Activated naive CD4-positive, alpha-beta T cell treated with anti-CD3 and anti-CD28 coated beads, Interleukin-2, amount 50 U/mL, for 24 hours (primary cell): ENCODE data around the gene PATJ.
"Not testable (repeated sequence)": the region's sequence is repeated elsewhere in the genome, so short reads cannot be mapped to it uniquely, and the experiment has no call there.

Experiments
- H3K27ac Mint-ChIP-seq: one replicate; pipeline ENCODE4 v1.8.0; 2021; ENCODE audit warnings: mild to moderate bottlenecking, mixed read lengths
- H3K27me3 Mint-ChIP-seq: one replicate; pipeline ENCODE4 v1.8.0; 2021; ENCODE audit warnings: mixed read lengths
- H3K36me3 Mint-ChIP-seq: one replicate; pipeline ENCODE4 v1.8.0; 2021; ENCODE audit warnings: mixed read lengths
- H3K4me1 Mint-ChIP-seq: one replicate; pipeline ENCODE4 v1.8.0; 2021; ENCODE audit warnings: mixed read lengths
- H3K4me3 Mint-ChIP-seq: one replicate; pipeline ENCODE4 v1.8.0; 2021; ENCODE audit warnings: mild to moderate bottlenecking, mixed read lengths
- H3K9me3 Mint-ChIP-seq: one replicate; pipeline ENCODE4 v1.8.0; 2021; ENCODE audit warnings: mixed read lengths

PATJ gene

GRCh38 chr1:61879887-61880474, 137.7 kb downstream of the PATJ start:
- H3K9me3 Mint-ChIP-seq, H3K27ac Mint-ChIP-seq, H3K4me3 Mint-ChIP-seq, H3K4me1 Mint-ChIP-seq, H3K27me3 Mint-ChIP-seq: not testable (repeated sequence)
- H3K36me3 Mint-ChIP-seq, result peaks cover 28% of the 10 kb centered on the region

GRCh38 chr1:61887076-61887867, 145.0 kb downstream of the PATJ start:
- no peak overlapping the region for H3K4me3 Mint-ChIP-seq
- H3K9me3 Mint-ChIP-seq, result peaks cover 7% of the 10 kb centered on the region
- H3K27me3 Mint-ChIP-seq, result no peaks in the 10 kb centered on the region
- H3K36me3 Mint-ChIP-seq, result peaks cover 34% of the 10 kb centered on the region
- no peak overlapping the region for H3K27ac Mint-ChIP-seq
- H3K4me1 Mint-ChIP-seq, result no peaks in the 10 kb centered on the region

DNA sequence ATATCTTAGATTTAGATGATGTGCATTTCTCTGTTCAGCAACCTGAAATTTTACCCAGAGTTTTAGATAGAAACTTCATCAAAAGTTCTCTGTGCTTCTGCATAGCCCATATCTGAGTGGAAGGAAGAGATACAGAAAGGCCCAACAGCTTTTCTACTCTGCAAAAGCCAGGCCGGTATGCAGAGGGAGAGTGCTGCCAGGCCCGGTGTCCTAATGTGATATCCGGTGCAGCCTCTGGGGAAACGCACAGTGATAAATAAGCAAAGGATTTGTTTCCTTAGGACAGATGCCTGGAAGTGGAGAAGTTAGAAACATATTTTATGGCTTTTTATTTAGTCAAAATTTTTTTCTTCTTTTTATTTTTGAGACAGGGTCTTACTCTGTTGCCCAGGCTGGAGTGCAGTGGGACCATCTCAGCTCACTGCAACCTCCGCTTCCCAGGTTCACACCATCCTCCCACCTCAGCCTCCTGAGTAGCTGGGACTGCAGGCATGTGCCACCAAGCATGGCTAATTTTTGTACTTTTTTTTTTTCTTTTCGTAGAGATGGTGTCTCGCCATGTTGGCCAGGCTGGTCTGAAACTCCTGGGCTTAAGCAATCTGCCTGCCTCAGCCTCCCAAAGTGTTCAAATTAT, 145.8 kb downstream of the PATJ start:
- no peak overlapping the region for H3K27ac Mint-ChIP-seq
- H3K36me3 Mint-ChIP-seq, result peaks cover 35% of the 10 kb centered on the region
- H3K4me3 Mint-ChIP-seq, result no peak overlapping the region
- no peaks in the 10 kb centered on the region for H3K27me3 Mint-ChIP-seq
- no peaks in the 10 kb centered on the region for H3K4me1 Mint-ChIP-seq
- peaks cover 7% of the 10 kb centered on the region for H3K9me3 Mint-ChIP-seq

DNA sequence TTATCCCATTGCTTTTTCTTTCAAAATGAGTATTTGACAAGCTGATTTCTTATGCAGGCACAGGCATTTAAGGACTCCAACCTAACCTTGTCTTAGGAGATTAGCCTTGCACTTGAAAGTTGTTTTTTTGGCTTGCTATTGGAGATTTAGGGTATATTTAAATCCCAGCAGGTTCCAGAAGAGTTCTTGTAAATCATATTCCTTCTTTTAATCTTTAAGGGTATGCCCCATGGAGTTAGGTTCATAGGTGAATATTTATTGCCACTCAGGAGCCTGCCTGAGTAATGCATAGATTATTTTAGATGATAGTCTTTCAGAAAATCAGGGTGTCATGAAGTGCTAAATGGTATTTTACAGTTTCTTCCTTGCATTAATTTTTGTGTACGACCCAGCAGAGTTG, 146.5 kb downstream of the PATJ start:
- Mint-ChIP-seq H3K9me3 (peaks cover 7% of the 10 kb centered on the region), H3K4me1 (no peaks in the 10 kb centered on the region), H3K36me3 (peaks cover 39% of the 10 kb centered on the region), H3K4me3 (no peak overlapping the region), H3K27me3 (no peaks in the 10 kb centered on the region), H3K27ac (no peak overlapping the region)

DNA sequence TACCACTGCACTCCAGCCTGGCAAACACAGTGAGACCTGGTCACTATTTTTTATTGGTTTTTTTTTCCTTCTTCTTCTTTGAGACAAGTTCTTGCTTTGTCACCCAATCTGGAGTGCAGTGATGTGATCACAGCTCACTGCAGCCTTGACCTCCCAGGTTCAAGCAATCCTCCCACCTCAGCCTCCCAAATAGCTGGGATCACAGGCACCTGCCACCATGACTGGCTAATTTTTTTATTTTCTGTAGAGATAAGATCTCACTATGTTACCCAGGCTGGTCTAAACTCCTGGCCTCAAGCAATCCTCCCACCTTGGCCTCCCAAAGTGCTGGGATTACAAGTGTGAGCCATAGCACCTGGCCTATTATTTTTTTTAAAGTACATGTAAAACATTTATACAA, 148.2 kb downstream of the PATJ start:
- not testable (repeated sequence) for H3K4me1 Mint-ChIP-seq, H3K27me3 Mint-ChIP-seq, H3K4me3 Mint-ChIP-seq, H3K9me3 Mint-ChIP-seq, H3K27ac Mint-ChIP-seq
- peaks cover 43% of the 10 kb centered on the region for H3K36me3 Mint-ChIP-seq

- Mint-ChIP-seq H3K4me3 (no peak overlapping the region), H3K27ac (no peak overlapping the region), H3K27me3 (no peaks in the 10 kb centered on the region), H3K4me1 (no peaks in the 10 kb centered on the region), H3K9me3 (peaks cover 5% of the 10 kb centered on the region), H3K36me3 (peaks cover 41% of the 10 kb centered on the region)
Observed at GRCh38 chr1:61892977-61893376, 150.7 kb downstream of the PATJ start.

DNA sequence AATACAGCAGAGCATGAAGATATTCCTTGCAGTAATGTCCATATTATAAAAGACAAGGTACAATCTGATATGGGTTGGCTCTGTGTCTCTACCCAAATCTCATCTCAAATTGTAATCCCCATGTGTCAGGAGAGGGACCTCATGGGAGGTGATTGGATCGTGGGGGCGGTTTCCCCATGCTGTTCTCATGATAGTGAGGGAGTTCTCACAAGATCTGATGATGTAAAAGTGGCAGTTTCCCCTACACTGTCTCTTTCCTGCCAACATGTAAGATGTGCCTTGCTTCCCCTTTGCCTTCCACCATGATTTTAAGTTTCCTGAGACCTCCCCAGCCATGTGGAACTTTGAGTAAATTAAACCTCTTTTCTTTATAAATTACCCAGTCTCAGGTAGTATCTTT, 152.0 kb downstream of the PATJ start:
- H3K27me3 Mint-ChIP-seq, H3K4me3 Mint-ChIP-seq, H3K4me1 Mint-ChIP-seq, H3K27ac Mint-ChIP-seq, H3K9me3 Mint-ChIP-seq: not testable (repeated sequence)
- peaks cover 41% of the 10 kb centered on the region for H3K36me3 Mint-ChIP-seq

DNA sequence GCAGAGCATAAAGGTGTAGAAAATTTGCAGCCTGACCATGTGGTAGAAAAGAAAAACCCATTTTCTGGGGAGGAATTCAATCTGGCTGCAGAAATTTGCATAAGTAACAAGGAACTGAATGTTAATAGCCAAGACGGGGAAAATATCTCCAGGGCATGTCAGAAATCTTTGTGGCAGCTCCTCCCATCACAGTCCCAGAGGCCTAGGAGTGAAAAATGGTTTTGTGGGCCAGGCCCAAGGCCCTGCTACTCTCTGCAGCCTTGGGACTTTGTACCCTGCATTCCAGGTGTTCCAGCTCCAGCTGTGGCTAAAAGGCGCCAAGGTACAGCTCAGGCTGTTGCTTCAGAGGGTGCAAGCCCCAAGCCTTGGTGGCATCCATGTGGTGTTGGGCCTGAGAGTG, 152.9 kb downstream of the PATJ start:
- no peak overlapping the region for H3K27ac Mint-ChIP-seq
- peaks cover 5% of the 10 kb centered on the region for H3K9me3 Mint-ChIP-seq
- H3K27me3 Mint-ChIP-seq, result no peaks in the 10 kb centered on the region
- no peaks in the 10 kb centered on the region for H3K4me1 Mint-ChIP-seq
- peaks cover 38% of the 10 kb centered on the region for H3K36me3 Mint-ChIP-seq
- H3K4me3 Mint-ChIP-seq, result no peak overlapping the region

DNA sequence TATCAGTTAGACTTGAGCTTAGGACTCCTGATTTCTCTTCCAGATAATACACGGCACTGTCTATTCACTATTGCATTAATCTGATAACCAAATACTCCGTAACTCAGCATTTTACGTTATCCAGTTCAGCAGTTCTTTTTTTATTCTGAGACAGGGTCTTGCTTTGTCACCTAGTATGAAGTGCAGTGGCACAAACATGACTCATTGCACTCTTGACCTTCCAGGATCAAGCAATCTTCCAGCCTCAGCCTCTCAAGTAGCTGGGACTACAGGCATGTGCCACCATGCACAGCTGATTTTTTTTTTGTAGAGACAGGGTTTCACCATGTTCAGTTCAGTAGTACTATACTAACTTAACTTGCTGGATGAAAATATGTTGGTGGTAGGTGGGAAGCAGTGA, 156.4 kb downstream of the PATJ start:
- Mint-ChIP-seq H3K27me3 (no peaks in the 10 kb centered on the region), H3K9me3 (peaks cover 5% of the 10 kb centered on the region), H3K27ac (no peak overlapping the region), H3K36me3 (peaks cover 32% of the 10 kb centered on the region), H3K4me1 (no peaks in the 10 kb centered on the region), H3K4me3 (no peak overlapping the region)

- Mint-ChIP-seq H3K4me3 (no peak overlapping the region), H3K9me3 (no peaks in the 10 kb centered on the region), H3K4me1 (no peaks in the 10 kb centered on the region), H3K27me3 (no peaks in the 10 kb centered on the region), H3K36me3 (peaks cover 14% of the 10 kb centered on the region), H3K27ac (no peak overlapping the region)
Observed at GRCh38 chr1:61904354-61904753, 162.1 kb downstream of the PATJ start.

- H3K36me3 Mint-ChIP-seq, result peaks cover 16% of the 10 kb centered on the region
- no peaks in the 10 kb centered on the region for H3K27me3 Mint-ChIP-seq
- no peak overlapping the region for H3K27ac Mint-ChIP-seq
- H3K4me1 Mint-ChIP-seq, result no peaks in the 10 kb centered on the region
- no peak overlapping the region for H3K4me3 Mint-ChIP-seq
- H3K9me3 Mint-ChIP-seq, result no peaks in the 10 kb centered on the region
Observed at GRCh38 chr1:61907102-61907501, 164.8 kb downstream of the PATJ start.

DNA sequence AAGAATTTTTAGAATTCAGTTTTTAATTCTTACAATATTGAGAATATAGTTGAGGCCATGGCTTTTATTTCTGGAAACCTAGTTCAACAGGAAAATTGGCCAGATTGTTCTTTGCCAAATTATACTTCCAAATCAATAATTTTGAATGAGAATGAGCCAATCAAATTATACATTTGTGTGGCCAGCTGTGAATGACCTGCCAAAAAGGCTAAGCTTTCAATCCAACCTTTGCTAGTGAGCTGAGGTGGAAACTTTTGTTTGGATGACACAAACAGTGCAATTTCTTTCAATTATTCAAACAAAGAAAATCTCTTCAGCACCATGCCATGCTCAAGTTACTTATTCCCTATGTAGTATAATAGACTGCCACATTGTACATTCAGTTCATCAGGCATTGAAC, 167.8 kb downstream of the PATJ start:
- Mint-ChIP-seq H3K4me1 (no peaks in the 10 kb centered on the region), H3K36me3 (peaks cover 18% of the 10 kb centered on the region), H3K27ac (no peak overlapping the region), H3K9me3 (no peaks in the 10 kb centered on the region), H3K4me3 (no peak overlapping the region), H3K27me3 (no peaks in the 10 kb centered on the region)

DNA sequence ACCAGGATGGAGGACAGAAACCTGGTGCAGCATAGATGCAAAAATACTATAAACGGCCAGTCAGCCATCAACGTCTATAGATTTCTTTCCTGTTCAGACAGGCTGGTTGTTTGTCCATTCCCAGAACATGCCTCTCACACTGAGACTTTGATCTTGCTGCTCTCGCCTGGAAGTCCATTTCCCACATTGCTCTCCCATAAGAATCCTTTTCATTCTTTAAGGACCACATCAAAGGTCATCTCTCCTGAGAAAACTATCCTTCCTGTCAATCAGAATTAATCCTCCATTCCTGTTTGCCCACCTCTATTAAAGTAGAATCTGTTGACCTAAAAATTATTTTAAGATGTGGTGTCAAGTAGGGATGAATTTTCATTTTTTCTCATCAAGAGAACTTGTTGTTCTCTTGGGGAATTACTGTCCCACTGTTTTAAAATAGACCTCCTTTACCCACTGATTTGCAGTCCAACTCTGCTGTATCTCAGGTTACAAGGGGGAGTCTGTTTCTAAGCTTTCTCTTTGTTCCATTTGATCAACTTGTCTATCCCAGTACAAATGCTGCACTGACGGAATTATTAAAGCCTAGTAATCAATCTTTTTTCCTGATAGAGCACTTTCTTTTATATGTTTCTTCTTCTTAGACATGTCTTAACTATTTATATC, 172.7 kb downstream of the PATJ start:
- H3K4me1 Mint-ChIP-seq, result no peaks in the 10 kb centered on the region
- H3K27ac Mint-ChIP-seq, result no peak overlapping the region
- H3K36me3 Mint-ChIP-seq, result peaks cover 27% of the 10 kb centered on the region
- H3K27me3 Mint-ChIP-seq, result no peaks in the 10 kb centered on the region
- peaks cover 5% of the 10 kb centered on the region for H3K9me3 Mint-ChIP-seq
- H3K4me3 Mint-ChIP-seq, result no peak overlapping the region

- no peak overlapping the region for H3K27ac Mint-ChIP-seq
- no peak overlapping the region for H3K4me3 Mint-ChIP-seq
- no peaks in the 10 kb centered on the region for H3K27me3 Mint-ChIP-seq
- peaks cover 23% of the 10 kb centered on the region for H3K36me3 Mint-ChIP-seq
- no peaks in the 10 kb centered on the region for H3K4me1 Mint-ChIP-seq
- peaks cover 3% of the 10 kb centered on the region for H3K9me3 Mint-ChIP-seq
Observed at GRCh38 chr1:61921435-61921834, 179.2 kb downstream of the PATJ start.

GRCh38 chr1:61922950-61923480, 180.7 kb downstream of the PATJ start:
- peaks cover 20% of the 10 kb centered on the region for H3K36me3 Mint-ChIP-seq
- H3K27me3 Mint-ChIP-seq, result no peaks in the 10 kb centered on the region
- no peak overlapping the region for H3K27ac Mint-ChIP-seq
- H3K4me1 Mint-ChIP-seq, result no peaks in the 10 kb centered on the region
- H3K4me3 Mint-ChIP-seq, result no peak overlapping the region
- H3K9me3 Mint-ChIP-seq, result no peaks in the 10 kb centered on the region
